Forelimb muscle (tissue), 1 donor: Measurements from ENCODE around the gene NFKBIA. TPM values are rescaled to one million over a fixed set of nuclear protein-coding genes. Genes with fewer than 3 reads are reported as not detected.
"Not testable (repeated sequence)": the region's sequence is repeated elsewhere in the genome, so short reads cannot be mapped to it uniquely, and the experiment has no call there.

ENCODE experiments used
- DNase-seq: peaks from one replicate; pipeline ENCODE4 v3.0.0-alpha.2; 2013; ENCODE audit warnings: low read depth
- polyA plus RNA-seq: library from polyadenylated mRNA; unstranded; fragments of 120-200 nt; gene quantifications from one replicate; pipeline ENCODE4 v1.2.1, GENCODE V29; 2013; ENCODE audit not compliant: insufficient read length

NFKBIA gene
- polyA plus RNA-seq, 1 donor = 41.0 TPM

GRCh38 chr14:35390577-35391387 is 13.8 kb downstream of the NFKBIA start:
- DNase-seq = no peak

GRCh38 chr14:35389315-35389667 is 15.3 kb downstream of the NFKBIA start:
- no peak for DNase-seq

- no peak for DNase-seq
Observed at GRCh38 chr14:35388656-35389314, 15.8 kb downstream of the NFKBIA start.

- no peak for DNase-seq
Observed at GRCh38 chr14:35387713-35388579, 16.6 kb downstream of the NFKBIA start.

- no peak for DNase-seq
Observed at GRCh38 chr14:35387219-35387618, 17.3 kb downstream of the NFKBIA start.

GRCh38 chr14:35386673-35387125 is 17.9 kb downstream of the NFKBIA start:
- no peak for DNase-seq

- DNase-seq = no peak
Observed at GRCh38 chr14:35385042-35385839, 19.3 kb downstream of the NFKBIA start.

GRCh38 chr14:35384455-35385041 is 20.0 kb downstream of the NFKBIA start:
- DNase-seq = no peak

GRCh38 chr14:35383569-35384454 is 20.7 kb downstream of the NFKBIA start:
- DNase-seq = no peak

GRCh38 chr14:35380794-35381193 is 23.8 kb downstream of the NFKBIA start:
- no peak for DNase-seq

GRCh38 chr14:35379234-35379933 is 25.2 kb downstream of the NFKBIA start:
- not testable (repeated sequence) for DNase-seq

- DNase-seq = no peak
Observed at GRCh38 chr14:35378425-35379233, 25.9 kb downstream of the NFKBIA start.

GRCh38 chr14:35375558-35376025 is 29.0 kb downstream of the NFKBIA start:
- no peak for DNase-seq

- DNase-seq = no peak
Observed at GRCh38 chr14:35374263-35374712, 30.3 kb downstream of the NFKBIA start.

GRCh38 chr14:35373208-35373607 is 31.3 kb downstream of the NFKBIA start:
- DNase-seq = not testable (repeated sequence)

GRCh38 chr14:35370969-35371368 is 33.6 kb downstream of the NFKBIA start:
- no peak for DNase-seq

- DNase-seq = no peak
Observed at GRCh38 chr14:35369701-35370191, 34.8 kb downstream of the NFKBIA start.
